H1 (cell line): ENCODE data around the gene COL4A2. TPM values are rescaled to one million over a fixed set of nuclear protein-coding genes. Genes with fewer than 3 reads are reported as not detected.
A peak's percentile ranks its signal among the peaks of the same experiment; 100 is the strongest.

ENCODE experiments used
- CTCF ChIA-PET: fragments of 300-600 bp; sonication (Branson Sonifier 250); formaldehyde crosslinking; loops from one replicate; lab custom pipeline; 2021; ENCODE audit not compliant: partially characterized antibody; lab: Charles Lee
- POLR2A ChIA-PET: fragments of 300-600 bp; sonication (Branson Sonifier 250); formaldehyde crosslinking; loops from one replicate; lab custom pipeline; 2021; ENCODE audit warnings: inconsistent platforms; ENCODE audit not compliant: partially characterized antibody; lab: Charles Lee
- DNase-seq, 2 experiments: peaks; one replicate each; pipeline versions ENCODE4 v3.0.0 to v3.0.0-alpha.2; 2010 to 2022; ENCODE audit warnings: low spot score in 2 of 2, low read depth in 1 of 2, mixed read lengths in 1 of 2
- FAIRE-seq: peaks from 2 replicates; lab custom pipeline; 2011; peaks lifted over from hg19 to GRCh38; lab: Jason Lieb, UNC
- H2AFZ ChIP-seq: 2 replicates; pipeline ENCODE4 v1.8.1; 2012; ENCODE audit warnings: low read length, inconsistent platforms
- H2AK5ac ChIP-seq: 2 replicates; pipeline ENCODE4 v1.6.1; 2013; ENCODE audit warnings: low read depth, low read length
- H2BK120ac ChIP-seq: replicated peaks from 2 replicates; pipeline ENCODE3; 2013; ENCODE audit warnings: low read depth, low read length, inconsistent platforms
- H2BK12ac ChIP-seq: 2 replicates; pipeline ENCODE4 v1.6.1; 2013; ENCODE audit warnings: low read depth, low read length
- H2BK15ac ChIP-seq: 2 replicates; pipeline ENCODE4 v1.6.1; 2013; ENCODE audit warnings: low read length
- H2BK20ac ChIP-seq: 2 replicates; pipeline ENCODE4 v1.6.1; 2013; ENCODE audit warnings: low read length
- H2BK5ac ChIP-seq: 2 replicates; pipeline ENCODE4 v1.6.1; 2013; ENCODE audit warnings: low read depth, low read length
- H3K14ac ChIP-seq: 2 replicates; pipeline ENCODE4 v1.6.1; 2013; ENCODE audit warnings: inconsistent platforms; ENCODE audit not compliant: insufficient read length
- H3K18ac ChIP-seq: 2 replicates; pipeline ENCODE4 v1.6.1; 2013; ENCODE audit warnings: low read length; ENCODE audit errors: extremely low read depth
- H3K23ac ChIP-seq: 2 replicates; pipeline ENCODE4 v1.6.1; 2013; ENCODE audit warnings: inconsistent platforms; ENCODE audit not compliant: insufficient read length
- H3K23me2 ChIP-seq: 2 replicates; pipeline ENCODE4 v1.6.1; 2013; ENCODE audit warnings: low read depth, low read length
- H3K27ac ChIP-seq: 2 replicates; pipeline ENCODE4 v1.6.1; 2011; ENCODE audit warnings: low read depth, low read length, inconsistent platforms
- H3K27me3 ChIP-seq, 4 experiments: replicated peaks in 1 of 4; 1 replicate in 1 of 4; 2 replicates in 3 of 4; pipeline versions ENCODE4 v1.6.1 to v1.8.1; 2011 to 2013; ENCODE audit warnings: low read length in 3 of 4, mild to moderate bottlenecking in 3 of 4, inconsistent platforms in 2 of 4, mixed read lengths in 2 of 4, moderate library complexity in 1 of 4; ENCODE audit not compliant: control insufficient read depth in 3 of 4, insufficient read depth in 3 of 4; ENCODE audit errors: extremely low read depth in 1 of 4
- H3K36me3 ChIP-seq, 4 experiments: 2 replicates each; pipeline versions ENCODE4 v1.6.1 to v1.8.1; 2011 to 2013; ENCODE audit warnings: mild to moderate bottlenecking in 4 of 4, low read length in 3 of 4, moderate library complexity in 2 of 4, control low read depth in 1 of 4, inconsistent platforms in 1 of 4; ENCODE audit not compliant: insufficient read depth in 4 of 4, control insufficient read depth in 2 of 4
- H3K4ac ChIP-seq: replicated peaks from 2 replicates; pipeline ENCODE3; 2013; ENCODE audit warnings: low read length, low read depth, mixed read lengths, inconsistent platforms; ENCODE audit not compliant: insufficient read length
- H3K4me1 ChIP-seq, 4 experiments: replicated peaks in 1 of 4; 1 replicate in 1 of 4; 2 replicates in 3 of 4; pipeline versions ENCODE4 v1.6.1 to v1.8.1; 2011 to 2013; ENCODE audit warnings: low read length in 3 of 4, inconsistent platforms in 2 of 4, mixed read lengths in 1 of 4; ENCODE audit not compliant: insufficient read depth in 4 of 4, control insufficient read depth in 3 of 4
- H3K4me2 ChIP-seq, 2 experiments: 2 replicates each; pipeline versions ENCODE4 v1.6.1 to v1.8.1; 2011 to 2013; ENCODE audit warnings: low read depth in 2 of 2, low read length in 2 of 2, control low read depth in 1 of 2, inconsistent platforms in 1 of 2, mild to moderate bottlenecking in 1 of 2; ENCODE audit not compliant: insufficient read depth in 1 of 2
- H3K4me3 ChIP-seq, 4 experiments: fragments of 200-600, 300-600 bp in 1 of 4; sonication (generic), shearing (Covaris generic), sonication (Bioruptor Twin) in 1 of 4; 2 replicates each; pipeline versions ENCODE4 v1.5.1 to v1.8.1; 2011 to 2016; ENCODE audit warnings: low read length in 4 of 4, low read depth in 3 of 4, control low read depth in 2 of 4, inconsistent platforms in 2 of 4, mild to moderate bottlenecking in 2 of 4, mixed read lengths in 1 of 4, moderate library complexity in 1 of 4; ENCODE audit not compliant: insufficient read depth in 2 of 4; ENCODE audit errors: extremely low read depth in 1 of 4
- H3K56ac ChIP-seq: replicated peaks from 2 replicates; pipeline ENCODE3; 2013; ENCODE audit warnings: low read depth, mild to moderate bottlenecking, mixed read lengths, low read length, inconsistent platforms; ENCODE audit not compliant: insufficient read length
- H3K79me1 ChIP-seq: 2 replicates; pipeline ENCODE4 v1.6.1; 2013; ENCODE audit warnings: low read depth, low read length, control low read depth
- H3K79me2 ChIP-seq, 2 experiments: 2 replicates each; pipeline versions ENCODE4 v1.6.1 to v1.8.1; 2012 to 2013; ENCODE audit warnings: low read length in 2 of 2, mild to moderate bottlenecking in 2 of 2, inconsistent platforms in 1 of 2; ENCODE audit not compliant: insufficient read depth in 2 of 2, control insufficient read depth in 1 of 2
- H3K9ac ChIP-seq, 4 experiments: replicated peaks in 1 of 4; 1 replicate in 1 of 4; 2 replicates in 3 of 4; pipeline versions ENCODE4 v1.6.1 to v1.8.1; 2011 to 2013; ENCODE audit warnings: low read depth in 3 of 4, low read length in 3 of 4, control low read depth in 2 of 4, mild to moderate bottlenecking in 2 of 4, moderate library complexity in 2 of 4, inconsistent platforms in 1 of 4; ENCODE audit errors: extremely low read depth in 1 of 4
- H3K9me3 ChIP-seq, 2 experiments: 2 replicates each; pipeline versions ENCODE4 v1.6.1 to v1.8.1; 2012 to 2013; ENCODE audit warnings: mild to moderate bottlenecking in 2 of 2, moderate library complexity in 2 of 2, control low read depth in 1 of 2, inconsistent platforms in 1 of 2, low read depth in 1 of 2, low read length in 1 of 2, mixed read lengths in 1 of 2; ENCODE audit not compliant: insufficient read depth in 2 of 2
- H4K20me1 ChIP-seq, 2 experiments: replicated peaks in 1 of 2; 2 replicates each; pipeline versions ENCODE3 to v1.8.1; 2011 to 2013; ENCODE audit warnings: inconsistent platforms in 2 of 2, low read length in 2 of 2, mild to moderate bottlenecking in 1 of 2; ENCODE audit not compliant: insufficient read depth in 2 of 2, control insufficient read depth in 1 of 2
- H4K5ac ChIP-seq: 2 replicates; pipeline ENCODE4 v1.6.1; 2013; ENCODE audit warnings: low read length, low read depth, mixed read lengths, inconsistent platforms; ENCODE audit not compliant: insufficient read length
- H4K8ac ChIP-seq: 2 replicates; pipeline ENCODE4 v1.8.0; 2013; ENCODE audit warnings: mild to moderate bottlenecking, moderate library complexity, low read length, inconsistent platforms; ENCODE audit not compliant: insufficient read depth; ENCODE audit errors: extremely low read depth
- H4K91ac ChIP-seq: replicated peaks from 2 replicates; pipeline ENCODE3; 2013; ENCODE audit warnings: low read length, mixed read lengths, inconsistent platforms; ENCODE audit not compliant: insufficient read length
- BACH1 ChIP-seq: IDR thresholded peaks from 2 replicates; pipeline ENCODE4 v1.6.1; 2012; ENCODE audit warnings: low read length, improper control_type of control experiment
- TEAD4 ChIP-seq: IDR thresholded peaks from 2 replicates; pipeline ENCODE4 v1.6.1; 2012; ENCODE audit warnings: low read depth, low read length, inconsistent platforms, mixed read lengths
- WGBS, 2 experiments: shearing (Covaris generic) in 1 of 2; methylation state at CpG; one replicate each; pipeline versions ENCODE4 v1.1.6 to v1.1.7; 2013 to 2015; ENCODE audit warnings: low lambda C conversion rate in 2 of 2, mixed read lengths in 2 of 2, inconsistent platforms in 1 of 2, low coverage in 1 of 2, missing lambda C conversion rate in 1 of 2; ENCODE audit not compliant: insufficient replicate concordance in 2 of 2, insufficient coverage in 1 of 2, insufficient read length in 1 of 2; ENCODE audit errors: extremely low coverage in 1 of 2, missing lambda C conversion rate in 1 of 2; 5-methylcytosine and 5-hydroxymethylcytosine counted together
- polyA plus RNA-seq, 7 experiments: library from polyadenylated mRNA; depleted of rRNA in 3 of 7; stranded (reverse) in 5 of 7; unstranded in 2 of 7; fragments of >200 nt in 5 of 7; fragments of 200-250 nt in 2 of 7; gene quantifications; 1 replicate in 5 of 7; 2 replicates in 1 of 7; 4 replicates in 1 of 7; pipeline versions ENCODE4 v1.2.1 to v1.2.3, GENCODE V29; 2011 to 2013; ENCODE audit warnings: missing spikeins in 2 of 7, mixed read lengths in 2 of 7
- total RNA-seq: library from RNA; stranded (reverse); fragmentation: NEBNext Ultra II Directional; extraction: Animal tissue kit (Norgen Biotek cat#: 25700); gene quantifications from 2 replicates; pipeline ENCODE4 v1.2.1, GENCODE V29; 2021
- TF ChIP-seq, protein P1 (sequence below): IDR thresholded peaks from 2 replicates; pipeline ENCODE4 v1.6.1; 2012; ENCODE audit warnings: inconsistent platforms

COL4A2 gene
- total and polyA plus RNA-seq, 2 of the 8 experiments (the other 6 are each of a cell fraction or from before 2014, with no cell fraction given) = 80.4 to 87.3 TPM

DNA sequence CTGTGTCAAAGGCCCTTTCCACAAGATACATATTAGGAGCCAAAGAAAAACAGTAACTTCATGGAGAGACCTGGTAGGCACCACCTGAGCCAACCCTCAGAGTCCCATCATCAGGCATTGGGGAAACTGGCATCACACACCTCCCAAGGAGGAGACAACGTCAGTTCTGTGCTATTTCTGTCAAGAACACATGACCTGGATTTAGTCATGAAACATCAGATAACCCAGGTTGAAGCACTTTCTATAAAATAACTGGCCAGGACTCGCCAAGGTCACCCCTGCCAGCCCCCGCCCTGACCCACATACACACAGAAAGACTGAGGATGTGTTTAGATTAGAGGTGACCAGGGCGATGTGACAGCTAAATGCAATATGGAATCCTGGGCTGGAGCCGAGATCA, 35.8 kb upstream of the COL4A2 start:
- peaks cover 0 to 7% of the 10 kb centered on the region in 2 experiments; a peak in 2 of 4 replicates for H3K79me2 ChIP-seq
- H3K4me3 ChIP-seq = no peak overlapping the region
- H3K27ac ChIP-seq = no peak overlapping the region
- H3K4me1 ChIP-seq = peaks cover 4 to 22% (median 8%) of the 10 kb centered on the region in 4 experiments
- no peak overlapping the region for H4K91ac ChIP-seq
- 93% methylated on average over 5 of the region's 5 CpGs; no CpG with 5 or more reads in 1 of the 2 experiments for WGBS, 2 experiments
- no peak overlapping the region for H3K14ac ChIP-seq
- no peak overlapping the region for H3K23ac ChIP-seq
- H3K4ac ChIP-seq = no peak overlapping the region
- H4K20me1 ChIP-seq = no peaks in the 10 kb centered on the region
- H2BK15ac ChIP-seq = no peak overlapping the region
- no peak overlapping the region for H2BK120ac ChIP-seq
- no peak overlapping the region for H2BK12ac ChIP-seq
- ChIA-PET POLR2A (no interaction called here), CTCF (interaction anchor here (0.8 to 1.4 kb wide), 3 partner anchors 8 to 81 kb away, joined by 3 to 4 read pairs (median 3); no protein-coding TSS in a partner anchor)
- no peaks in the 10 kb centered on the region; a peak in 1 of 7 replicates for H3K27me3 ChIP-seq
- no peak overlapping the region for H3K4me2 ChIP-seq
- FAIRE-seq (no peak), DNase-seq (peak in 1 of 2 experiments; percentile 19)
- H2AFZ ChIP-seq = no peak overlapping the region
- H4K5ac ChIP-seq = no peak overlapping the region
- peaks cover 10% of the 10 kb centered on the region; the same call in 1 of the 2 replicates for H3K79me1 ChIP-seq
- TF ChIP-seq BACH1 (no peak), TEAD4 (no peak)
- TF ChIP-seq, protein P1, sequence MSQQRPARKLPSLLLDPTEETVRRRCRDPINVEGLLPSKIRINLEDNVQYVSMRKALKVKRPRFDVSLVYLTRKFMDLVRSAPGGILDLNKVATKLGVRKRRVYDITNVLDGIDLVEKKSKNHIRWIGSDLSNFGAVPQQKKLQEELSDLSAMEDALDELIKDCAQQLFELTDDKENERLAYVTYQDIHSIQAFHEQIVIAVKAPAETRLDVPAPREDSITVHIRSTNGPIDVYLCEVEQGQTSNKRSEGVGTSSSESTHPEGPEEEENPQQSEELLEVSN = no peak
- no peak overlapping the region for H4K8ac ChIP-seq
- H2BK20ac ChIP-seq = no peak overlapping the region
- H2BK5ac ChIP-seq = no peak overlapping the region
- no peak overlapping the region for H3K18ac ChIP-seq
- H2AK5ac ChIP-seq = no peak overlapping the region
- H3K23me2 ChIP-seq = no peaks in the 10 kb centered on the region
- H3K9me3 ChIP-seq = no peaks in the 10 kb centered on the region
- H3K9ac ChIP-seq = no peak overlapping the region
- H3K56ac ChIP-seq = no peak overlapping the region
- H3K36me3 ChIP-seq = no peaks in the 10 kb centered on the region
